Spleen (tissue), 11 donors: ENCODE results near the gene PLEKHA5. TPM values are rescaled to one million over a fixed set of nuclear protein-coding genes. Genes with fewer than 3 reads are reported as not detected.
"Not testable (repeated sequence)": the region's sequence is repeated elsewhere in the genome, so short reads cannot be mapped to it uniquely, and the experiment has no call there.

ENCODE experiments used
- DNase-seq: peaks from one replicate; pipeline ENCODE4 v3.0.0-alpha.2; 2020
- H3K27ac ChIP-seq, 8 donors: fragments of 200-600 bp; sonication (generic) in 7 of 8; 1 replicate in 4 of 8; 2 replicates in 4 of 8; pipeline versions ENCODE4 v1.5.0 to v1.8.0; 2016 to 2021; ENCODE audit warnings: inconsistent platforms in 4 of 8, mild to moderate bottlenecking in 4 of 8, moderate library complexity in 1 of 8
- H3K27me3 ChIP-seq, 7 donors: fragments of 200-600 bp; sonication (generic) in 6 of 7; replicated peaks in 1 of 7; 1 replicate in 4 of 7; 2 replicates in 3 of 7; pipeline versions ENCODE4 v1.5.0 to v1.8.0; 2016 to 2021; ENCODE audit warnings: inconsistent platforms in 3 of 7, mild to moderate bottlenecking in 1 of 7
- H3K36me3 ChIP-seq, 6 donors: fragments of 200-600 bp; sonication (generic) in 5 of 6; 1 replicate in 4 of 6; 2 replicates in 2 of 6; pipeline versions ENCODE4 v1.5.0 to v1.8.0; 2016 to 2021; ENCODE audit warnings: inconsistent platforms in 2 of 6
- H3K4me1 ChIP-seq, 6 donors: fragments of 200-600 bp; sonication (generic) in 5 of 6; 1 replicate in 3 of 6; 2 replicates in 3 of 6; pipeline versions ENCODE4 v1.5.0 to v1.8.0; 2016 to 2021; ENCODE audit warnings: inconsistent platforms in 3 of 6
- H3K4me3 ChIP-seq, 8 donors: fragments of 200-600 bp; sonication (generic) in 7 of 8; 1 replicate in 4 of 8; 2 replicates in 4 of 8; pipeline versions ENCODE4 v1.5.0 to v1.8.0; 2016 to 2021; ENCODE audit warnings: inconsistent platforms in 4 of 8, mild to moderate bottlenecking in 4 of 8, moderate library complexity in 2 of 8
- H3K9me3 ChIP-seq, 8 donors: fragments of 200-600 bp; sonication (generic) in 7 of 8; 1 replicate in 4 of 8; 2 replicates in 4 of 8; pipeline versions ENCODE4 v1.5.0 to v1.8.0; 2016 to 2021; ENCODE audit warnings: inconsistent platforms in 4 of 8
- CTCF ChIP-seq, 11 experiments: fragments of 200-600 bp in 7 of 11; fragments of 450-650 bp in 4 of 11; sonication (generic) in 4 of 11; IDR thresholded peaks in 8 of 11; conservative IDR thresholded peaks in 3 of 11; 1 replicate in 7 of 11; 2 replicates in 4 of 11; pipeline versions ENCODE4 v1.4.0 to v1.8.0; 2016 to 2021; ENCODE audit warnings: antibody characterized with exemption in 11 of 11, inconsistent platforms in 4 of 11, mild to moderate bottlenecking in 1 of 11
- POLR2A ChIP-seq, 3 donors: fragments of 450-650 bp; IDR thresholded peaks; one replicate each; pipeline ENCODE4 v1.5.1; 2017; ENCODE audit warnings: antibody characterized with exemption in 3 of 3, mild to moderate bottlenecking in 1 of 3
- POLR2AphosphoS5 ChIP-seq, 3 donors: sonication (generic); formaldehyde crosslinking; IDR thresholded peaks; one replicate each; pipeline ENCODE4 v1.5.1; 2017; ENCODE audit warnings: antibody characterized with exemption in 3 of 3
- WGBS, 5 donors: extraction: QIAGEN DNeasy Blood & Tissue Kit in 3 of 5; methylation state at CpG; one replicate each; pipeline versions ENCODE4 v1.1.5 to v1.1.7; 2013 to 2018; 5-methylcytosine and 5-hydroxymethylcytosine counted together
- intact Hi-C: fragments of 100-400 bp; cut with DNase I; formaldehyde crosslinking; loops from one replicate; pipeline ENCODE4 v1.15.0; 2023; ENCODE audit warnings: low total_unique reads
- polyA plus RNA-seq, 3 donors: library from polyadenylated mRNA; stranded (reverse); fragments of 200-250 nt; gene quantifications; one replicate each; pipeline ENCODE4 v1.2.1, GENCODE V29; 2013
- total RNA-seq, 7 donors: library from RNA; depleted of rRNA in 3 of 7; stranded (reverse); fragments of >200 nt in 3 of 7; fragmentation: NEBNext Ultra II Directional in 4 of 7; extraction: Animal tissue kit (Norgen Biotek cat#: 25700) in 4 of 7; gene quantifications; one replicate each; pipeline versions ENCODE4 v1.1.0 to v1.2.1, GENCODE V29; 2016 to 2021
- donor health status: healthy with polysubstance abuse.
- donor health status: DM: no; HTN: no; CAD: no; lungs with moderate emphysema.
- donor health status: DM: no; HTN: no; CAD: no.
- donor health status: Bipolar disorder and iron deficiency.
- donor health status: healthy.
- donor health status: DM: no; HTN: no; CAD: no.
- donor health status: DM: yes; HTN: yes; CAD: no.

Gene PLEKHA5
- total and polyA plus RNA-seq, 10 donors: 1.3 to 13.6 (median 6.5) TPM

GRCh38 chr12:19166956-19167355 lies 37.4 kb downstream of the PLEKHA5 start:
- Histone ChIP-seq H3K9me3 (no peaks in the 10 kb centered on the region), H3K36me3 (no peaks in the 10 kb centered on the region), H3K27ac (no peak overlapping the region), H3K27me3 (no peaks in the 10 kb centered on the region), H3K4me1 (no peaks in the 10 kb centered on the region), H3K4me3 (no peak overlapping the region)
- TF ChIP-seq CTCF (IDR thresholded peaks at IDR 0.05 in 8 of 11, conservative IDR thresholded peaks at IDR 0.05 in 3 of 11) (no peak), POLR2A (IDR thresholded peaks at IDR 0.05) (no peak), POLR2AphosphoS5 (IDR thresholded peaks at IDR 0.05) (no peak)
- intact Hi-C loops: no loop called here
- DNase-seq: no peak
- WGBS, 5 donors: 44 to 70% (median 45%) methylated on average over 2 of the region's 2 CpGs

- Histone ChIP-seq H3K4me3 (no peak overlapping the region), H3K27ac (no peak overlapping the region), H3K9me3 (no peaks in the 10 kb centered on the region), H3K27me3 (no peaks in the 10 kb centered on the region), H3K4me1 (no peaks in the 10 kb centered on the region), H3K36me3 (no peaks in the 10 kb centered on the region)
- WGBS, 5 donors: 90 to 100% (median 97%) methylated on average over 1 of the region's 1 CpG
- intact Hi-C loops: no loop called here
- no peak for DNase-seq
- TF ChIP-seq CTCF (IDR thresholded peaks at IDR 0.05 in 8 of 11, conservative IDR thresholded peaks at IDR 0.05 in 3 of 11) (no peak), POLR2AphosphoS5 (IDR thresholded peaks at IDR 0.05) (no peak), POLR2A (IDR thresholded peaks at IDR 0.05) (no peak)
Observed at GRCh38 chr12:19167708-19168107, 38.2 kb downstream of the PLEKHA5 start.

GRCh38 chr12:19168644-19169043 lies 39.1 kb downstream of the PLEKHA5 start:
- Histone ChIP-seq H3K4me3 (no peak overlapping the region), H3K27ac (no peak overlapping the region), H3K36me3 (no peaks in the 10 kb centered on the region), H3K9me3 (no peaks in the 10 kb centered on the region), H3K27me3 (no peaks in the 10 kb centered on the region), H3K4me1 (no peaks in the 10 kb centered on the region)
- no peak for TF ChIP-seq POLR2A (IDR thresholded peaks at IDR 0.05)
- TF ChIP-seq CTCF (IDR thresholded peaks at IDR 0.05 in 8 of 11, conservative IDR thresholded peaks at IDR 0.05 in 3 of 11): no peak
- TF ChIP-seq POLR2AphosphoS5 (IDR thresholded peaks at IDR 0.05): no peak
- intact Hi-C loops: no loop called here
- no peak for DNase-seq

GRCh38 chr12:19169222-19169621 lies 39.7 kb downstream of the PLEKHA5 start:
- no peak for DNase-seq
- 94 to 100% (median 100%) methylated on average over 1 of the region's 1 CpG for WGBS, 5 donors
- intact Hi-C loops: no loop called here
- Histone ChIP-seq H3K36me3 (no peaks in the 10 kb centered on the region), H3K4me3 (no peak overlapping the region), H3K4me1 (no peaks in the 10 kb centered on the region), H3K27me3 (no peaks in the 10 kb centered on the region), H3K9me3 (no peaks in the 10 kb centered on the region), H3K27ac (no peak overlapping the region)
- no peak for TF ChIP-seq CTCF (IDR thresholded peaks at IDR 0.05 in 8 of 11, conservative IDR thresholded peaks at IDR 0.05 in 3 of 11)
- TF ChIP-seq POLR2A (IDR thresholded peaks at IDR 0.05): no peak
- TF ChIP-seq POLR2AphosphoS5 (IDR thresholded peaks at IDR 0.05): no peak

- intact Hi-C loops, H3K36me3 ChIP-seq, H3K27me3 ChIP-seq, H3K27ac ChIP-seq, DNase-seq, H3K9me3 ChIP-seq, H3K4me3 ChIP-seq, H3K4me1 ChIP-seq: not testable (repeated sequence)
- 92 to 97% (median 94%) methylated on average over 9 of the region's 9 CpGs for WGBS, 5 donors
Observed at GRCh38 chr12:19170286-19170685, 40.8 kb downstream of the PLEKHA5 start.
